Fibroblast of peridontal ligament (primary cell): ENCODE measurements around the gene AFDN.
A peak's percentile ranks its signal among the peaks of the same experiment; 100 is the strongest.
"Not testable (repeated sequence)": the region's sequence is repeated elsewhere in the genome, so short reads cannot be mapped to it uniquely, and the experiment has no call there.

Experiments
- DNase-seq: peaks from one replicate; pipeline ENCODE4 v3.0.0-alpha.2; 2010; ENCODE audit errors: extremely low read depth

AFDN gene

DNA sequence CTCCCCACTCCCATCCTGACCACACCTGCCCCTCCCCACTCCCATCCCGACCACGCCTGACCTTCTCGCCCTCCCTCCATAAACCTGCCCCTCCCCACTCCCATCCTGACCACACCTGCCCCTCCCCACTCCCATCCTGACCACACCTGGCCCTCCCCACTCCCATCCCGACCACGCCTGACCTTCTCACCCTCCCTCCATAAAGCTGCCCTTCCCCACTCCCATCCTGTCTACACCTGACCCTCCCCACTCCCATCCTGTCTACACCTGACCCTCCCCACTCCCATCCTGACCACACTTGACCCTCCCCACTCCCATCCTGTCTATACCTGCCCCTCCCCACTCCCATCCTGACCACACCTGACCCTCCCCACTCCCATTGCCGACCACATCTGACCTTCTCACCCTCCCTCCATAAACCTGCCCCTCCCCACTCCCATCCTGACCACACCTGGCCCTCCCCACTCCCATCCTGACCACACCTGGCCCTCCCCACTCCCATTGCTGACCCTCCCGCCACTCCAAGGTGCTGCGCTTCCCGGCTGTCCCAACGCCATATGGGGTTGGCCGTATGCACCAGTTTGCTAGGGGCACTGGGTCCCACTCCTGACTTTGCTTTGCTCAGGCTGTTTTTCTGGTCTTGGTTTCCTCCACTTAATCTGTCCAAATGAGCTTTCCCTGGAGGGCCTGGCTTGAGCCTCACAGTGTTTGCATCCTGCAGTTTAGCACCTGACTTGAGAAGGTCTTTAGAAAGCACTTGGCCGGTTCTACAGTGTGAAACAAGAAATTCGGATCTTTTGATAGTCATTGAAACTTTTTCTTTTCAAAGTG is 173.7 kb downstream of the AFDN start:
- no peak for DNase-seq

DNA sequence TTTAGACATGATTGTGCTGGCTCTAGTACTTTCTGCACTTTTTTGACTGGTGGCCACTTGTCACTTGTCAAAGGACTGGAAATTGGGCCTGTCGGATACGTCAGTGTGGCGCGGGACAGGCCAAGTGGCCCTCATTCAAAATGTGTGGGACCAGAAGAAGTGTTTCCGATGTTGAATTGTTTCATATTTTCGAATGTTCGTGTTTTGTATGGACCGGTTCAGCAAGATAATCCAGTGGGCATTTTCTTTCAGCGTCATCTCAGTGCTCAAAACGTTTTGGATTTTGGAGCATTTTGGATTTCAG is 174.3 kb downstream of the AFDN start:
- no peak for DNase-seq

- DNase-seq: not testable (repeated sequence)
Observed at GRCh38 chr6:168001514-168001913, 174.8 kb downstream of the AFDN start.

DNA sequence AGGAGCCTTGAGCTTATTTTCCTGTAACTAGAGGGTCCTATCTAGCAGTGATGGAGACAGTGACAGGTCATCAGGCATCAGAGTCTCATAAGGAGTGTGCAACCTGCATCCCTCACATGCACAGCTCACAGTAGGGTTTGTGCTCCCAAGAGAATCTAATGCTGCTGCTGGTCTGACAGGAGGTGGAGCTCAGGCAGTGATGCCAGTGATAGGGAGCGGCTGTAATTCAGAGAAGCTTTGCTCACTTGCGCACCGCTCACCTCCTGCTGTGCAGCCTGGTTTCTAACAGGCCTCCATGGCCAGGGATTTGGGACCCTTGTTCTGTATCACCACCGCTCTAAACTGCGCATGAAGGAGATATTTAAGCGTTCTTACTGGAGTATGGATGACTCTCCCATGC is 176.1 kb downstream of the AFDN start:
- DNase-seq: no peak

- DNase-seq: no peak
Observed at GRCh38 chr6:168004023-168004422, 177.3 kb downstream of the AFDN start.

DNA sequence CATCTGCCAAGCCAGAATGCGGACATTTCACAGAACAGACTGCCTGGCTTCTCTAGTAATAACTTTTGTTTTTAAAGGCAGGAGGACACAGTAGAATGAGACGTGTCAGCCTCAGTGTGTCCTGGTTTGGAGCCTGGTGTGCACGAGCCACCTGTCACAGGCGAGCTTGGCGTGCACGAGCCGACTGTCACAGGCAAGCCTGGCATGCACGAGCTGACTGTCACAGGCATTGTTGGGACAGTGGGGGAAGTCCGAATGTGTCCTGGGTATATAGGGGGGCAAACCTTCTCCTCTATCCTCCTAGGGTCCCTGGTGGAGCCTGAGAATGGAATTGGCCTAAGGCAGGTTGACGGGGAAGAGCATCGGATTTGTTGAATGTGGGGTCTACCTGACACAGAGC is 178.2 kb downstream of the AFDN start:
- no peak for DNase-seq

DNA sequence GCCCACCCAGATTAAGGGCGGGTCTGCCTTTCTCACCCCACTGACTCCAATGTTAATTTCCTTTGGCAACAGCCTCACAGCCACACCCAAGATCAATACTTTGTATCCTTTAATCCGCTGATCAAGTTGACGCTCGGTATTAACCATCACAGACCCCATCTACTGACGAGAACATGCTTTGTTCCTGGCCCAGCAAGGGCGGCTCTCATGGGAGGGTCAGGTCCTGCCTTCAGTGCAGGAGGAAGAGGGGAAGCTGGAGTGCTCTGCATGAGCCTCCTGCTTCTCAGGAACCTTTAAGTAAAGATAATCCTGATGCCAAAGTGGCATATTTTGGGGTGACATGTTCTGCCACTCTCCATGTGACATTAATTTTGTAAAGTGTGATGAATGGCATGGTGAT is 179.1 kb downstream of the AFDN start:
- DNase-seq: no peak

DNA sequence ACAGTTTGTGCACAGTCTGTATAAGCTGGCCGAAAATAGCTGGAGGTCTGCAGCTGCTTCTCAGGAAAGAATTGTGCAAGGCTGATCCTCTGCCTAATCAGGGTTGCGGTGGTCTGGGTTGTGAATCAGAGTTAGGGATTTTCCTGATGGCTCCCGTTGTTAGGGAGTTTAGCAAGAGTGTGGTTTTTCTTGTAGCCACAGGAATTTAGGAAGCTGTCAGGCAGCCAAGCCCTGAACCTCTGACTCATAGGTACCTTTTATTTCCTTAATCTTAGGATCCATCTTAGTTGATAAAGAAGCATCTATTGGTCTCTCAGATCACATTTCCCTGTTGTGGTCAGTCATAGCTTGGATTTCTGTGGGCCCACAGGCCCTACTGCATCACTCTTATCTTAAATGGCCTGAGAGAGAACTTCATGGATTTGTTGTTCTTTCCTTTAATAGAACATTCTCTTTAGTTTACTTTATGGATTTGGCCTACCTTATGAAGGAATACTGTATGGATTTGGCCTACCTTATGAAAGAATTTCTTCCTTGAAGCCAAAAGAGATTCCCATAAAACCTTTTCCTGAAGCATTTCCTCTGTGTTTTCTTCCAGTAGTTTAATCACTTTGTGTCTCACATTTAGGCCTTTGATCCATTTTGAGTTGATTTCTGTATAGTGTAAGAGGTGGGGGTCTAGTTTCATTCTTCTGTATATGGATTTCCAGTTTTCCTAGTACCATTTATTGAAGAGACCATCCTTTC is 181.1 kb downstream of the AFDN start:
- peak; percentile 99 for DNase-seq

DNA sequence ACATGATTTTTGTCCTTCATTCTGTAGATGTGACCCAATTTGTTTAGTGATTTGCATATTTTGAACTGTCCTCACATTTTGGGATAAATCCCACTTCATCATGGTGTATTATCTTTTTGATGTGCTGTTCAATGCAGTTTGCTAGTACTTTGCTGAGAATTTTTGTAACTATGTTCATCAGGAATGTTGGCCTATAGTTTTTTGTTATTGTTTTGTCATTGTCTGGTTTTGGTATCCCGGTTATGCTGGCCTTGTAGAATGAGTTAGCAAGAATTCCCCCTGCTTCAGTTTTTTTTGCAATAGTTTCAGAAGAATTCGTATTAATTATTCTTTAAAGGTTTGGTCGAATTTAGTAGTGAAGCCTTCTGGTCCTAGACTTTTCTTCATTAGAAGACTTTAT is 182.6 kb downstream of the AFDN start:
- peak; percentile 47 for DNase-seq

DNA sequence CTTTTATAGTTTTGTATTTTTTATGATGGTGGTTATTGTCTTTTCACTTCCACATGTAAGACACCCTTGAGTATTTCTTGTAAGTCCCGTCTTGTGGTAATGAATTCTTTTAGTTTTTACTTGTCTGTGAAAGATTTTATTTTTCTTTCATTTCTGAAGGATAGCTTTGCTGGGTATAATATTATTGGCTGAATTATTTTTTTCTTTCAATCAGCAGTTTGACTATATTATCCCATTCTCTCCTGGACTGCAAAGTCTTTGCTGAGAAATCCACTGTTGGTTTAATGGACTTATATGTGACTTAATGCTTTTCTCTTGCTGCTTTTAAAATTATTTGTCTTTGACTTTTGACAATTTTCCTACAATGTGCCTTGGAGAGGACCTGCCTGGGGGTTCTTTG is 184.6 kb downstream of the AFDN start:
- no peak for DNase-seq

- no peak for DNase-seq
Observed at GRCh38 chr6:168012431-168013249, 185.9 kb downstream of the AFDN start.

GRCh38 chr6:168013250-168013915 is 186.7 kb downstream of the AFDN start:
- no peak for DNase-seq

DNA sequence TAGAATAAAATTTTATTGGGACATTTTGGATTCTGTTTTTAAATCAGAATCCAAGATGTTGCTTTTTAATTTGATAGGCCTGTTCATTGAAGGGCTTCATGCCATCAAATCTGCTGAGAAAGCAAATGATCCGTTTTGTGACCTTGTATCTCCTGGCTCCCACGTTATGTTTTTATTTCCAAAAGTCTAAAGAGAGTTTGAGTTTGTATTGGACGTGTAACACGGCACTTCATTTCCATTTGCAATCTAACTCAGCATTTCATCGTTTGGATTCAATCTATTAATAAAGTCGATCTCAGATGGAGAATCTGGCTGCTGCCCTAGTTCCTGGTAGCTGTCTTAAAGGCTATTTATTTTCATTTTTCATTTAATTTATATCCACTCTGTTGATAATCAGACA is 187.7 kb downstream of the AFDN start:
- no peak for DNase-seq

DNA sequence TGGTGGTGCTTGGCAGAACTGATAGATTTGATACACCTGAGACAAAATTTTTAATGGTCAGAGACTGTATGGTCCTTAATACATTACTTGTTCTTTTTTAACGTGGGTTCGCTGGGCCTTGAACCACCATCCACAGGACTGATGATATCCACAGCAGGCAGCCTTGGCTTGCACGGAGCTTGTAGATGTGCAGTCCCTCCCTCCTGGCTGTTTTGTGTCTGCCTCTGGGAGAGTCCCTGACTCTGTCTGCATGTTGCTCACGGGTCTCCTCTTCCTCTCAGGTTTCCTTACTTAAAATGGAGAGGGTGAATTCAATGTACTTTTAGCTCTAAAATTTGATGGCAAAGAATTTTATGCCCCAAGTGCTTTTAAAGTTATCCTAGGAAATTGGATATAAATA is 188.3 kb downstream of the AFDN start:
- DNase-seq: no peak

DNA sequence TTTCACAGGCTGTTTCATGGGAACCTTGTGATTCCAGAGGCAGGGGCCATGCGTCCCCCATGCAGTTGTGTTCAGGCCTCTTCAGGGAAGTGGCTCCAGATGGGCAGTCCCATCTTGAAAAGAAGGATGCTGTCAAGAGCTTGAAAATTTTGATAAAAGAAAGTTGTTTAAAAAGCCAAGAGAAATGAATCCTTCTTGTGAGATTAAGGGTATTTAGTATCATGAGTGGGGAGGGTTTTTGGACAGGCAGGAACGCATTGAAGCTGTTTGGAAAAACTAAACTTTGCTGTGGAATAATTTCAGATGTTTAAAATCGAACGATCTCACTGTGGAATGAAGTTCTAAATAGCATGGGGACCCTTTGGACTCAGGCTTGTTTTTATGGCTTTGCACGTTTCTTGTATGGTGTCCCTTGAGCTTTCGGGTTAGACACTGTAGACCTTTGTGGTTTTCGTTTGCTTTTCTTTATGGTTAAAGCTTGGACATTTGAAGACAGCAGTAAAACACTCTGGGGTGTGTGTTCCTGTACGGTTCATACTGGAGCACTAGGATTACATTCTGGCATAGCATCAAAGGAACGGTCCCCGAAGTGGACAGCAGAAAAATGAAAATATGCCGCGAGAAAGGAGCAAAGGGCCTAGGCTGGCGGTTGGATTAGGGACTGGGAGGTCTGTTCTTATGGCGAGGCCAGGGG is 188.9 kb downstream of the AFDN start:
- peak; percentile 55 for DNase-seq

- DNase-seq: no peak
Observed at GRCh38 chr6:168016176-168016620, 189.5 kb downstream of the AFDN start.

- DNase-seq: peak; percentile 51
Observed at GRCh38 chr6:168016721-168017525, 190.2 kb downstream of the AFDN start.

DNA sequence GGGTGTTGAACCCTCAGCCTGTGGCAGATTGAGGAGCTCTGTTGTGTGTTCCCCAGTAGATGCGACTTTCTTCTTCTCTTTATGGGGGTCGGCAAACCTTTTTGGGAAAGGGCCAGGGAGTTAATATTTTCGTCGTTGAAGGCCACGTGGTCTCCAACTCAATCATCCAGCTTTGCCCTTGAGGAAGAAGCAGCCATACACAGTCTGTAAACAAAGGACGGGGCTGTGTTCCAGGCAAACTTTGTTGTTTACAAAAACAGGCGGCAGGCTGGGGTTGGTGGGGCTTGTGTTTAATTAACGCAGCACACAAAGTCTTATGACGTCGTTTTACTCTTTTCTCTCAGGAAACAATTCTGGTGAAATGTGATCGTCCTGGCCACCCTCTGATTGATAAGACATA is 190.9 kb downstream of the AFDN start:
- DNase-seq: no peak

DNA sequence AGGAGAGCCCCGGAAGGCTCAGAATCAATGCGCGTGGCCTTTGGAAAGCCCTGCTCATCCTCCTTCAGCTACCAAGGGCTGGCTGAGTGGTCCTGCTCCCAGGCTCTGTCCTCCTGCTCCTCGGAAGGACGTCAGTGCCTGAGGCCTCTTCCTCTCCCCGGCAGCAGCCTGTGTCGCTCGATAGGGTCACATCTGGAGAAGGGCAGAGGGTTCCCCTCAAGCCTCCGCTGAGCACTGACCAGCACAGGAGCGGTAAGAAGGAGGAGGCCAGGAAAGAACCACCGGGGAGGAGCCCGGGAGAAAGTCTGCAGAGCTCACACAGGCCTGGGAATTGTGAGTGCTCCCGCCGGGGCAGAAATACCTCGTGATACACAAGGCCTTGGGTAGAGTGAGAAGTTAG is 192.0 kb downstream of the AFDN start:
- no peak for DNase-seq

DNA sequence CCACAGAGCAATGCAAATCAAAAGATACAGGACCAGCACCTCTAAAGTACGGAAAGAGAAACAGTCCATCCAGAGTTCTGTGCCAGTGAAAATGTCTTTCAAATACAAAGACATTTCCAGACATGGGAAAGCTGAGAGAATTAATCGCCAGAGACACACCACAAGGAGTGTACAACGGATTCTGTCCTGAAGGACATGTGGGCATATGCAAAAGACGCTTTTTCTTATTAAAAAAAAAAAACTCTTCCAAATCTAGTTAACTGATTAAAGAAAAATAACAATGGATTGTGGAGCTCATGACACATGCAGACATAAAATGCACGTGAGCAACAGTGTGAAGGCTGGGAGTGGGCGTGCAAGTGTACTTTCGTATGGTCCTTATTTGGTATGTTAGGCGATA is 193.5 kb downstream of the AFDN start:
- no peak for DNase-seq

- no peak for DNase-seq
Observed at GRCh38 chr6:168021581-168021980, 194.9 kb downstream of the AFDN start.
